ENCODE results near the gene PROX2. TPM values are rescaled to one million over a fixed set of nuclear protein-coding genes. Genes with fewer than 3 reads are reported as not detected.
A peak's percentile ranks its signal among the peaks of the same experiment; 100 is the strongest.

Gene PROX2
- total RNA-seq, 2 experiments from 2014 or later, result 0.35 to 0.74 TPM

- H3K79me2 ChIP-seq (ENCODE audit: insufficient read depth, low read depth, low read length), result no peaks in the 10 kb centered on the region
- H4K20me1 ChIP-seq (ENCODE audit: insufficient read depth, low read length), result no peaks in the 10 kb centered on the region
- H3K4me3 ChIP-seq (ENCODE audit: low read depth, low read length, poor library complexity, severe bottlenecking), result no peak overlapping the region
- intact Hi-C loops (cut with micrococcal nuclease; ENCODE audit: unreplicated experiment), result no loop called here
- H3K9me2 ChIP-seq (ENCODE audit: insufficient read depth, low read length), result no peaks in the 10 kb centered on the region
- no peak overlapping the region for H2AFZ ChIP-seq (ENCODE audit: low read length)
- peak; percentile 31 for DNase-seq (ENCODE audit: low spot score)
- BruUV-seq (replicated peaks), result no TSS peak
- no peaks in the 10 kb centered on the region for H3K9me3 ChIP-seq (ENCODE audit: low read length)
- peaks cover 15% of the 10 kb centered on the region for H3K4me1 ChIP-seq (ENCODE audit: insufficient read depth, low read length, poor library complexity, severe bottlenecking)
- H3K4me2 ChIP-seq (ENCODE audit: low read length), result no peak overlapping the region
- no peak overlapping the region for H3K27ac ChIP-seq (ENCODE audit: low read depth, low read length, poor library complexity, severe bottlenecking)
- TF ChIP-seq EZH2phosphoT487 (IDR thresholded peaks at IDR 0.05; ENCODE audit: borderline replicate concordance, low read depth, low read length), result no peak
- no peak for TF ChIP-seq CTCF (conservative IDR thresholded peaks at IDR 0.05; ENCODE audit: low read length)
- ChIA-PET POLR2A (interaction anchor here (0.6 to 1.0 kb wide), 4 partner anchors 10 to 152 kb away, joined by 3 to 4 read pairs (median 4); no protein-coding TSS in a partner anchor), CTCF (ENCODE audit: unreplicated experiment) (no interaction called here)
- H3K36me3 ChIP-seq (ENCODE audit: insufficient read depth, low read length), result peaks cover 36% of the 10 kb centered on the region
These were observed 34.4 kb downstream of the PROX2 start for GRCh38 chr14:74841230-74842207.

DNA sequence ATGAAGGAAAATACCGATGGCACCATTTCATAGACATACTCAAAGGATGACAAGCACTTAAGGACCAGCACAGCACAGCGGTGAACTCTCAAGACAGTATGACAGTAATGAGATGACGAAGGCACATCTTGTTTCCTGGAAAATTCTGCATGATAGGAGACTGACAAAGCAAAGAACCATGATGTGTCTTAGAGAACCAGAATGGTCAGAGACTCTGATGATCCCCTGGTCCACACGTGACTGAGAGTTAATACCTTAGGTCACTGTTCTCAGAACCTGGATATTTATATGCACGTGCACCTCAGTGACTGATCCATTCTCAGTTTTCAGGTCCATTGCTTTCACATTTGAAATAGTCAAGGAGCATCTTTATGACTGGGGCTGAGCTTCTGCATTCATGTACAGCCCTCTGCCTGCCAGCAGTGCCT, 35.3 kb downstream of the PROX2 start:
- Histone ChIP-seq H3K9me3 (ENCODE audit: low read length) (no peaks in the 10 kb centered on the region), H3K27ac (ENCODE audit: low read depth, low read length, poor library complexity, severe bottlenecking) (no peak overlapping the region), H4K20me1 (ENCODE audit: insufficient read depth, low read length) (0 out of 2 replicates have a peak, but pooled peaks cover 8% of the 10 kb centered on the region), H3K9me2 (ENCODE audit: insufficient read depth, low read length) (no peaks in the 10 kb centered on the region), H3K36me3 (ENCODE audit: insufficient read depth, low read length) (peaks cover 45% of the 10 kb centered on the region), H2AFZ (ENCODE audit: low read length) (no peak overlapping the region), H3K4me2 (ENCODE audit: low read length) (no peak overlapping the region), H3K79me2 (ENCODE audit: insufficient read depth, low read depth, low read length) (no peaks in the 10 kb centered on the region), H3K4me3 (ENCODE audit: low read depth, low read length, poor library complexity, severe bottlenecking) (no peak overlapping the region), H3K4me1 (ENCODE audit: insufficient read depth, low read length, poor library complexity, severe bottlenecking) (peaks cover 24% of the 10 kb centered on the region)
- ChIA-PET CTCF (ENCODE audit: unreplicated experiment) (no interaction called here), POLR2A (interaction anchor here (0.5 to 0.6 kb wide), 3 partner anchors 91 to 648 kb away, joined by 3 to 7 read pairs (median 3); no protein-coding TSS in a partner anchor)
- BruUV-seq (replicated peaks), result no TSS peak
- DNase-seq (ENCODE audit: low spot score), result no peak
- TF ChIP-seq CTCF (conservative IDR thresholded peaks at IDR 0.05; ENCODE audit: low read length) (no peak), EZH2phosphoT487 (IDR thresholded peaks at IDR 0.05; ENCODE audit: borderline replicate concordance, low read depth, low read length) (no peak)
- intact Hi-C loops (cut with micrococcal nuclease; ENCODE audit: unreplicated experiment), result no loop called here

Measured in OCI-LY7 (cell line).